Hepatic stellate cell (primary cell): ENCODE data around the gene GABRG3.
"Not testable (repeated sequence)": the region's sequence is repeated elsewhere in the genome, so short reads cannot be mapped to it uniquely, and the experiment has no call there.

ENCODE experiments used
- DNase-seq: peaks from one replicate; pipeline ENCODE4 v3.0.0; 2011; ENCODE audit warnings: low spot score

Gene GABRG3

DNA sequence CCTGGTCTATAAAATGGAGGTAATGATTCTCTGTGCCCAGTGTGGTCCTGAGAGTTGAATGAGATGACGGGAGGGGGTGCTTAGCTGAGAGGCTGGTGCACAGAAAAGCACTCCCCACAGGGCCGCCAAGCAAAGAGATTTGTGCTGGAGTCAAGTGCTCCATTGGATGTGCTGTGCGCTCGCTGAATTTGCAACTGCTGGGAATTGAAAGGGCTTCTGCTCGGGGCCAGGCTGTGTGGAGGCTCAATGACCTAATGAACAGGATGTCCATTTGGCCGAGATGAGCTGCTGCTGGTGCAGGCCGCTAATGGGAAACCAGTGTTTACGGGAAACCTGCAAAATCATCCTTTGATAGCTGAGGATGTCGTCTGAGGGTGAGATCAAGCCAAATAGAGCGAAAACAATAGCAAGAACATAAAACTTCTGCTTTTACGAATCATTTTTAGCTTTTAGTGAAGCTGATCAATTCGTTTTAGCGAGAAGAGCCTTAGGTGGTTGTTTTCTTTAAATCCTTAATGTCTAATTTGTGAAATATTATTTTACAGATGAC lies 211.7 kb downstream of the GABRG3 start:
- no peak for DNase-seq

GRCh38 chr15:27183201-27183600 lies 212.2 kb downstream of the GABRG3 start:
- no peak for DNase-seq

- not testable (repeated sequence) for DNase-seq
Measured at GRCh38 chr15:27191515-27191914, 220.5 kb downstream of the GABRG3 start.

DNA sequence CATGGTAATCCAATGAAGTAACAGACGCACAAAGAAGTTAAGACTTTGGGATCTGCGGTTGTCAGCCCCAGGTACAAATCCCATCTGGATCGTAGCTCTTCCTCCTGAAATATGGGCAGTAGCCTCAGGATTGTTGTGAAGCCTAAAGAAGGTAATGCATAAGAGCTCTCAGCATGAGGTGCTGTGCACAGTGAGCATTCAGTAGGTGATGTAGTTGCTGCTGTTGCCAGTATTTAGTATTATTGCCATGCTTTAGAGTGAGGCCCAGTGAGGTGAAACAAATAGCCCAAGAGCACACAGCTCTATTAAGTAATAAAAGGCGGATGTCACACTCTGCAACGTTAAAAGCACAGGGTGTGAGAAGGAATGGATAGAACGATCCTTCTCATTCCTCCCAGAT lies 225.7 kb downstream of the GABRG3 start:
- no peak for DNase-seq

- DNase-seq = no peak
Measured at GRCh38 chr15:27201425-27201824, 230.4 kb downstream of the GABRG3 start.

GRCh38 chr15:27210176-27210575 lies 239.2 kb downstream of the GABRG3 start:
- no peak for DNase-seq

- DNase-seq = no peak
Measured at GRCh38 chr15:27214032-27214431, 243.1 kb downstream of the GABRG3 start.

GRCh38 chr15:27214961-27215360 lies 244.0 kb downstream of the GABRG3 start:
- no peak for DNase-seq

GRCh38 chr15:27218426-27218825 lies 247.4 kb downstream of the GABRG3 start:
- no peak for DNase-seq

DNA sequence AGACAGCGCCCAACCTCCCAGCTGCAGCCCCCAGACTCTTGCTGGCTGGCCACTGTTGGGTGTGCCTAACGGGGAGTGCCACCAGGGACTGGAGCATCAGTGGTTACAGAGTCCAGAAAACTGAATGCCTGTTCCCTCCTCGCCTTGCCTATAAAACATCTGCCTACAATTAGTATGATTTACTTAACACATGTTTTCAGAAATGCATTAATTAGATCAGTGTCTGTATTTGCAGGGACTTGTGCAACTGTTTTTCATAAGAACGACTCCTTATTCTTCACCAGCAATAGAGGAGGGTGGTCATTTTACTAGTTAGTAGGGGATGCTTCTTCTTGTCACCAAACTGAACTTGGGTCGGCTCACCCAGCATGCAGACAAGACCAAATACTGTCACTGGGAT lies 248.7 kb downstream of the GABRG3 start:
- DNase-seq = no peak

DNA sequence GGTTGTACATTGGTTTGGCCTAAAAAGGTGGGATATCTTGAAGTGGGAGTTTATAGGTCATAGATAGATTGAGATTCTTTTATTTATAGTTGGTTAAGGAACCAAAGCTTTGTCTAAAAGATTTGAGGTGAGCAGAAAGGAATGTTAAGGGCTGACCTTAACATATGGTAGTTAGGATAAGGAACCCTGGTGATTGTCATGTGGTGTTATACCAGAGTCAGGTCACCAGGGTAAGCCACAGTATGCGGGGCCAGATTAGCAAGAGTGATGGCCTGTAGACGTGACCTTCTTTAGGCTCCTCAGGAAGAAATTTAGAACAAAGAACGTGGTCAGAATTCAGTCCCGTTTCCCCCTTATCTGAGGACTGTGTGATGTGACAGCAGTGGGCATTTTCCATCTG lies 249.2 kb downstream of the GABRG3 start:
- no peak for DNase-seq

DNA sequence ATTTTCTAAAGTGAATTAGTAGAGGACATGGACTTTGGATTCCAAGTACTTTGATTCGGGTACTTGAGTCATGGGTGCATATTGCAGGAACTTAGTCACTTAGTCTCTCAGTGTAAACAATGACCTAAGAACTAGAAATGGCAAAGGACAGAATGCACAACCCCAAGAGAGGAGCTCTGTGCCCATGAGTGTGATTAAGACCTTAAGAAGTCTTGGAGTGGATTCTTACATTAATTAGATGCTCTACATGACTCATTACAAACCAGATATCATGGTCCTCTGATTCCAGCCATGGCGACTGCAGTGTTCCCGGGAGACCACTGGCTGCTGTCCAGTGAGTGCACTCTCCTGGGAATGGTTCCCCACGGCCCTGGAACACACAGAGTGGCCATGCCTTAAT lies 251.5 kb downstream of the GABRG3 start:
- no peak for DNase-seq

DNA sequence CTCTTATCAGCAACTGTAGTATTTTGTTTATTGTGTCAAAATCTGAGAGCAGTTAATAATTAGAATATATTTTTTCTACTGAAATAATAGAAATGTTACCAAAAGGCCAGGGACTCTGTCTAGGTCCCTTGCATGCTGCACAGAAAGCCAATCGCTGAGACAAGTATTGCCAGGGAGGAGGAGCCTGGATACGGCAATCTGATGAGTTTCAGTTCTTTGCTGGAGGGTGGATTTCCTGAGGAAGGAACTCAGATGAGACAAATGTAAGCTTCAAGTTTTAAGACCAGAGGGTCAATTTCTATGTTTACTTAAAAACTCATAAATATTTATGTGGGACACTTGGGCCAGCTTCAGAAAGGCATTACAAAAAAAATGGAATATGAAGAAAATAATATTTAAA lies 252.2 kb downstream of the GABRG3 start:
- DNase-seq = no peak

DNA sequence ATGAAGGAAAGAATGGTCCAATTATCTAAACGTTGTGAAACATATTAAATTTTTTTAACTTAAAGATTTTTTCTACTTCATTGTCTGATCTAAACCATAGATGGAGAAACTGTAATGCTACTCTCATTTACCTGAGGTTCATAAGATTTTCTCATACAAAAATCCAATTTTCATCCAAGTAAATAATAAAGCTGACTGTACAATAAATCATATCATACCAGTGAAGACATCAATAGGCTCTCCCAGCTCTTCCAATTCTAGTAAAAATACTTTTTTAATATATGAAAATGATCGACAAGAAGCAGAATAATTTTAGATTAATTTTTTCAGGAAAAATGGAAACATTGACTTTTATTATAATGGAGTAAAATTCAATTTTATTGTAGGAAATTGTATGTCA lies 260.8 kb downstream of the GABRG3 start:
- DNase-seq = no peak

DNA sequence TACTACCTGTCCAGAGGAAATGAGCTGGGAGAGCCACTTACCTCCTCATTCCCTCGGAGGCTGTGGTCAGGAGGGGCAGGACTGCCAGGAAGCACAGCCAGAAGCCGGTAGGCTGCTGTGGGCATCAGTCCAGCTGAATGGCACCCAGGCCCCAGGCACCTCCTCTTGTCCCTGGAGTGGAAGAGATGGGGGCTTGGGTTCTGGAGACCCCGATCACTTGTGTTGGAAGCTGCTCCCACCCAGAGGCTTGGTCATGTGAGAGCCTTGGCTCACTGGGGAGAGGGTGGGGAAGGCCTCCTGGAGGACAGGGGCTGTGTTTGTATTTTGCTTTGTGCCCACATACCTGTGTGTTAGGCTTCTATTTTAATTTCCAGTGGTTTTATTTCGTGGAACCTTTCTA lies 261.9 kb downstream of the GABRG3 start:
- no peak for DNase-seq

GRCh38 chr15:27234593-27234992 lies 263.6 kb downstream of the GABRG3 start:
- DNase-seq = no peak

DNA sequence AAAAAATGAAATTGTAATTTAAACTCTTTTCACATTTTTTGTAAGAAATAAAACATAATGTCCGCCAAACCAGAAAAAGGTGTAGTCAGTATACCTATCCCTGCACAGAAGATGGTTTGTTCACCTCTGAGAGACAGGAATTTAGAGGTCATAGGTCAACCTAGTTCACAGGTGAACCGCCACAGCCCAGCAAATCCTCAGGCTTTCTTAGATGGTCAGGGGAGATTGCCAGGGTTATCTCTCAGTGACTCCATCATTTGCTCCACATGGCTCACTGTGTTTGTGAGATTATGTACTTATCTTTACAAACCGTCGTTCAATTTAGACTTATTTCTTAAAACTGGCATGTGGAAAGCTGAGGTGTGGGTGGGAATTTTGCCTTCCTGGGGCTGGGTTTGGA lies 264.2 kb downstream of the GABRG3 start:
- DNase-seq = no peak

GRCh38 chr15:27235681-27236080 lies 264.7 kb downstream of the GABRG3 start:
- no peak for DNase-seq

DNA sequence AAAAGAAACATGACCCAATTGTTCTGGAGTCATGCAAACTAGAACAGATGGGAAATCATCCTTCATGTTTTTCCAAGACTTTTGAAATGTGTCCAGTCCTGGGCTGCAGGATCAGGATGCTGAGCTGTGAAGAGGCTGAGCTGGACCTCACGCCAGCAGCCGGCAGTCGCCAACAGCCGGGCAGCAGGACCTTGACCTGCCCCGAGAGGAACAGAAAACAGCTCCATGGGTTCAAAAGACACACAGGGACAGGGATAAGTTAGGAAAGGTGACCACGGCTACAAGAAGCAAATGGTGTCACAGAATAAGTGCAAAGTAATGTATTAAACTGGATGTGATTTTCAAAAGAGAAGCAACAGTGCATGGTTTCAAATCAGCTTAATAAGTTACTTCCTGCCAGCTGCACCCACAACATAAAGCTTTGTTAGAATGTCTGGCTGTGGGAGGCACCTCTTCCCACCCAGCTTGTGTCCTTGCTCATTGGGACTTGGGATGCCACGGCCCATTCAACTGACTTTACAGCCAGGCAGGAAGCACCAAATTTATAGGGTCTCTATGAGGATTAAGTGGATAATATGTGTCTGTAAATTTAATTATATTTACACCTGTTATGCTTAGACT lies 266.4 kb downstream of the GABRG3 start:
- DNase-seq = no peak

DNA sequence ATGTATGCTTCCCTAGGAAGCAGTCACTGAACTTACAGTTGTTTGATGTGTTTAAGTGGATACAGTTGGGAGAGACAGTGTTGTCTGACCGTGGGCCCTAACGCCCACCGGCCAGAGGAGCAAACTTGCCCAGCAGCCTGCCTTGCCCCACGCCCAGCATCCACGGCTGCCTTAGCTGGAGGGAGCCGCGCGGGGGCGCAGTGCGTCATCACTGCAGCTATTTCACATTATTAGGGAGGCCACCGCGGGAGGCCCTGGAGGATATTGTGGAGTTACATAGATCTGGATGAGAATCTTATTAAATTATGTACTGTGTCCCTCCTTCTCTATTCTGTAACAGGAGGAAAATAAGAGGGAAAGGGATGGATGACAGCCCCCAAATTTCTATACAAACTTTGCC lies 267.2 kb downstream of the GABRG3 start:
- no peak for DNase-seq

- DNase-seq = no peak
Measured at GRCh38 chr15:27238707-27239423, 267.9 kb downstream of the GABRG3 start.

GRCh38 chr15:27241943-27242342 lies 271.0 kb downstream of the GABRG3 start:
- DNase-seq = no peak

- DNase-seq = no peak
Measured at GRCh38 chr15:27244047-27244446, 273.1 kb downstream of the GABRG3 start.

- DNase-seq = no peak
Measured at GRCh38 chr15:27248251-27248650, 277.3 kb downstream of the GABRG3 start.
